C4-2B (cell line): ENCODE data around the gene STX5.
"Not testable (repeated sequence)": the region's sequence is repeated elsewhere in the genome, so short reads cannot be mapped to it uniquely, and the experiment has no call there.

Experiments used
- ZFX ChIP-seq: fragments of 450-650 bp; IDR thresholded peaks from 2 replicates; pipeline ENCODE4 v1.6.1; 2017
- TF ChIP-seq, protein P1 (sequence below): fragments of 450-650 bp; conservative IDR thresholded peaks from 2 replicates; pipeline ENCODE4 v1.5.1; 2017; ENCODE audit warnings: mild to moderate bottlenecking

DNA sequence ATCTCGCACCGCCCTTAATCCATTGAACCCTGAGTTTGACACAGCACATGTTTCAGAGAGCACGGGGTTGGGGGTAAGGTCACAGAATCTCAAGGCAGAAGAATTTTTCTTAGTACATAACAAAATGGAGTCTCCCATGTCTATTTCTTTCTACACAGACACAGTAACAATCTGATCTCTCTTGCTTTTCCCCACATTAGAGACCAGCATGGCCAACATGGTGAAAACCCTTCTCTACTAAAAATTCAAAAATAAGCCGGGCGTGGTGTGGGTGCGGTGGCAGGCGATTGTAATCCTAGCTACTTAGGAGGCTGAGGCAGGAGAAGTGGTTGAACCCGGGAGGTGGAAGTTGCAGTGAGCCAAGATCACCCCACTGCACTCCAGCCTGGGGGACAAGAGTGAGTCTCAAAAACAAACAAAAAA, 27.4 kb upstream of the STX5 start:
- TF ChIP-seq, protein P1, sequence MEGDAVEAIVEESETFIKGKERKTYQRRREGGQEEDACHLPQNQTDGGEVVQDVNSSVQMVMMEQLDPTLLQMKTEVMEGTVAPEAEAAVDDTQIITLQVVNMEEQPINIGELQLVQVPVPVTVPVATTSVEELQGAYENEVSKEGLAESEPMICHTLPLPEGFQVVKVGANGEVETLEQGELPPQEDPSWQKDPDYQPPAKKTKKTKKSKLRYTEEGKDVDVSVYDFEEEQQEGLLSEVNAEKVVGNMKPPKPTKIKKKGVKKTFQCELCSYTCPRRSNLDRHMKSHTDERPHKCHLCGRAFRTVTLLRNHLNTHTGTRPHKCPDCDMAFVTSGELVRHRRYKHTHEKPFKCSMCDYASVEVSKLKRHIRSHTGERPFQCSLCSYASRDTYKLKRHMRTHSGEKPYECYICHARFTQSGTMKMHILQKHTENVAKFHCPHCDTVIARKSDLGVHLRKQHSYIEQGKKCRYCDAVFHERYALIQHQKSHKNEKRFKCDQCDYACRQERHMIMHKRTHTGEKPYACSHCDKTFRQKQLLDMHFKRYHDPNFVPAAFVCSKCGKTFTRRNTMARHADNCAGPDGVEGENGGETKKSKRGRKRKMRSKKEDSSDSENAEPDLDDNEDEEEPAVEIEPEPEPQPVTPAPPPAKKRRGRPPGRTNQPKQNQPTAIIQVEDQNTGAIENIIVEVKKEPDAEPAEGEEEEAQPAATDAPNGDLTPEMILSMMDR, result not testable (repeated sequence)
- not testable (repeated sequence) for TF ChIP-seq ZFX
